Ishikawa (cell line): ENCODE measurements around the gene FEZF2.

Experiments used
- CEBPB ChIP-seq: IDR thresholded peaks from 2 replicates; pipeline ENCODE4 v1.6.1; 2012
- EP300 ChIP-seq: IDR thresholded peaks from 2 replicates; pipeline ENCODE4 v1.6.1; 2012; ENCODE audit warnings: borderline replicate concordance
- NFIC ChIP-seq: IDR thresholded peaks from 2 replicates; pipeline ENCODE4 v1.6.1; 2012
- RAD21 ChIP-seq: IDR thresholded peaks from 2 replicates; pipeline ENCODE4 v1.6.1; 2012; ENCODE audit warnings: low read depth
- TAF1 ChIP-seq: IDR thresholded peaks from 2 replicates; pipeline ENCODE4 v1.6.1; 2012; ENCODE audit warnings: low read depth, mild to moderate bottlenecking
- TCF12 ChIP-seq: IDR thresholded peaks from 2 replicates; pipeline ENCODE4 v1.6.1; 2012; ENCODE audit warnings: low read depth
- TEAD4 ChIP-seq: IDR thresholded peaks from 2 replicates; pipeline ENCODE4 v1.6.1; 2012
- YY1 ChIP-seq: IDR thresholded peaks from 2 replicates; pipeline ENCODE4 v1.6.1; 2012; ENCODE audit warnings: low read depth
- TF ChIP-seq, protein P1 (sequence below): IDR thresholded peaks from 2 replicates; pipeline ENCODE4 v1.6.1; 2012
- TF ChIP-seq, protein P2 (sequence below): IDR thresholded peaks from 2 replicates; pipeline ENCODE4 v1.6.1; 2012; ENCODE audit warnings: low read depth, mild to moderate bottlenecking
- TF ChIP-seq, protein P3 (sequence below): IDR thresholded peaks from 2 replicates; pipeline ENCODE4 v1.6.1; 2012

DNA sequence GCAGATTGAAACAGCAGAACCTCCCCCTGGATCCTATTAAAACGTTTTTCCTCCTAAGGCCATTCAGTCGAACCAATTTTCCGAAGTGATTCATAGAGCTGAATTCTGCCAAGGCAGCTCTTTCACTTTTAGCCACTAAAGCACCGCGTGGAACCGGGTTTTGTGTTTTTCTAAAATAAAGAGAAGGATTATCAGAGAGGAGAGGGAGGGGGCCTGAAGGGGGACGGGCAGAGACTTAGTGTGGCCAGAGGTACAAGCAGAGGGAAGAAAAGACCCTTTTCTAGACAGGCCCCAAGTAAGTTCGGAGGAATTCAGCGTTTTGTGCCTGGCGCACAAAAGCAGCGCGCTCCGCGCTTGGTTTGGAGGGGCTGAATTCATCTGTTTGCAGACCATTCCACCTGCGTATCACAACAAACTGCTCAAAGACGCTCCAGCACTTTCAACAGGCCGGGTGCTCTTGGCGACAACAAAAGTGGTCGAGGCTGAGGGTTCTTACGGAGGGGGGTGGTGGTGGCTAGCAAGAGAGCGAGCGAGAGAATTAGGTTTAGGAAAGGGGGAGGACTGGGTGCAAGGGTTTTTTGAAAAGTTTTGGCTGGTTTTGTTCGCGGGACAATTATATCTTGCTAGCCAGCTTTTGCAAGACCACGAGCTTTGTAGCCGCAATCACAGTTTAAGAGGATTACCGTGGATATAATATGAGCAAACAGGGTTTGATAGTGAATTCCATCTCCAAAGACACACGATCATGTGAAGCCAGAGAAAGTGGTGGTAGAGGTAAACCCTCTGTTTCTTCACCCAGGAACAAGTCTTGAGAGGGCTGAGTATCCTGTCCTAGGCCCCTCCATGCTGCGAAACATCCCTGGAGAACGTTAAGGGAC is 1.2 kb upstream of the FEZF2 start:
- no peak for TF ChIP-seq TCF12
- TF ChIP-seq, protein P1, sequence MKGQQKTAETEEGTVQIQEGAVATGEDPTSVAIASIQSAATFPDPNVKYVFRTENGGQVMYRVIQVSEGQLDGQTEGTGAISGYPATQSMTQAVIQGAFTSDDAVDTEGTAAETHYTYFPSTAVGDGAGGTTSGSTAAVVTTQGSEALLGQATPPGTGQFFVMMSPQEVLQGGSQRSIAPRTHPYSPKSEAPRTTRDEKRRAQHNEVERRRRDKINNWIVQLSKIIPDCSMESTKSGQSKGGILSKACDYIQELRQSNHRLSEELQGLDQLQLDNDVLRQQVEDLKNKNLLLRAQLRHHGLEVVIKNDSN: no peak
- TF ChIP-seq RAD21: no peak
- TF ChIP-seq, protein P2, sequence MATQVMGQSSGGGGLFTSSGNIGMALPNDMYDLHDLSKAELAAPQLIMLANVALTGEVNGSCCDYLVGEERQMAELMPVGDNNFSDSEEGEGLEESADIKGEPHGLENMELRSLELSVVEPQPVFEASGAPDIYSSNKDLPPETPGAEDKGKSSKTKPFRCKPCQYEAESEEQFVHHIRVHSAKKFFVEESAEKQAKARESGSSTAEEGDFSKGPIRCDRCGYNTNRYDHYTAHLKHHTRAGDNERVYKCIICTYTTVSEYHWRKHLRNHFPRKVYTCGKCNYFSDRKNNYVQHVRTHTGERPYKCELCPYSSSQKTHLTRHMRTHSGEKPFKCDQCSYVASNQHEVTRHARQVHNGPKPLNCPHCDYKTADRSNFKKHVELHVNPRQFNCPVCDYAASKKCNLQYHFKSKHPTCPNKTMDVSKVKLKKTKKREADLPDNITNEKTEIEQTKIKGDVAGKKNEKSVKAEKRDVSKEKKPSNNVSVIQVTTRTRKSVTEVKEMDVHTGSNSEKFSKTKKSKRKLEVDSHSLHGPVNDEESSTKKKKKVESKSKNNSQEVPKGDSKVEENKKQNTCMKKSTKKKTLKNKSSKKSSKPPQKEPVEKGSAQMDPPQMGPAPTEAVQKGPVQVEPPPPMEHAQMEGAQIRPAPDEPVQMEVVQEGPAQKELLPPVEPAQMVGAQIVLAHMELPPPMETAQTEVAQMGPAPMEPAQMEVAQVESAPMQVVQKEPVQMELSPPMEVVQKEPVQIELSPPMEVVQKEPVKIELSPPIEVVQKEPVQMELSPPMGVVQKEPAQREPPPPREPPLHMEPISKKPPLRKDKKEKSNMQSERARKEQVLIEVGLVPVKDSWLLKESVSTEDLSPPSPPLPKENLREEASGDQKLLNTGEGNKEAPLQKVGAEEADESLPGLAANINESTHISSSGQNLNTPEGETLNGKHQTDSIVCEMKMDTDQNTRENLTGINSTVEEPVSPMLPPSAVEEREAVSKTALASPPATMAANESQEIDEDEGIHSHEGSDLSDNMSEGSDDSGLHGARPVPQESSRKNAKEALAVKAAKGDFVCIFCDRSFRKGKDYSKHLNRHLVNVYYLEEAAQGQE: no peak
- TF ChIP-seq EP300: no peak
- TF ChIP-seq CEBPB: no peak
- TF ChIP-seq TEAD4: no peak
- TF ChIP-seq TAF1: no peak
- no peak for TF ChIP-seq NFIC
- TF ChIP-seq, protein P3, sequence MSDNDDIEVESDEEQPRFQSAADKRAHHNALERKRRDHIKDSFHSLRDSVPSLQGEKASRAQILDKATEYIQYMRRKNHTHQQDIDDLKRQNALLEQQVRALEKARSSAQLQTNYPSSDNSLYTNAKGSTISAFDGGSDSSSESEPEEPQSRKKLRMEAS: no peak
- TF ChIP-seq YY1: no peak
